IMR-90 (cell line): Measurements from ENCODE around the gene GPATCH2. TPM values are rescaled to one million over a fixed set of nuclear protein-coding genes. Genes with fewer than 3 reads are reported as not detected.

Experiments
- ATAC-seq: fragments of 200-7000 bp; cut with Tn5 transposase; 2 replicates; pipeline ENCODE4 v1.9.1; 2020; ENCODE audit warnings: low read depth, mild to moderate bottlenecking, moderate library complexity
- BruUV-seq: library from RNA; stranded (reverse); fragments of 400-500 nt; replicated peaks from 2 replicates; lab custom pipeline; 2021; lab: Mats Ljungman, UMichigan
- CTCF ChIA-PET: fragments of 300-600 bp; formaldehyde crosslinking; extraction: SDS; loops from one replicate; lab custom pipeline; 2021; ENCODE audit warnings: antibody characterized with exemption; lab: Yijun Ruan, JAX
- POLR2A ChIA-PET: fragments of 300-600 bp; sonication (Branson Sonifier 250); formaldehyde crosslinking; loops from one replicate; lab custom pipeline; 2022; ENCODE audit warnings: antibody characterized with exemption; ENCODE audit not compliant: unreplicated experiment; lab: Charles Lee
- DNase-seq: peaks from one replicate; pipeline ENCODE4 v3.0.0; 2013
- H2AFZ ChIP-seq: replicated peaks from 2 replicates; pipeline ENCODE3; 2013; ENCODE audit warnings: low read length, mild to moderate bottlenecking; ENCODE audit not compliant: poor library complexity
- H2AK5ac ChIP-seq: 2 replicates; pipeline ENCODE4 v1.6.1; 2013; ENCODE audit warnings: low read depth, low read length, inconsistent platforms
- H2AK9ac ChIP-seq: replicated peaks from 2 replicates; pipeline ENCODE3; 2013; ENCODE audit warnings: mild to moderate bottlenecking, low read depth, low read length, moderate library complexity; ENCODE audit not compliant: poor library complexity
- H2BK120ac ChIP-seq: 2 replicates; pipeline ENCODE4 v1.6.1; 2013; ENCODE audit warnings: low read depth, low read length, inconsistent platforms
- H2BK15ac ChIP-seq: 3 replicates; pipeline ENCODE4 v1.6.1; 2013; ENCODE audit warnings: low read depth, low read length, inconsistent platforms
- H2BK20ac ChIP-seq: 2 replicates; pipeline ENCODE4 v1.6.1; 2013; ENCODE audit warnings: low read depth, mild to moderate bottlenecking, inconsistent platforms, low read length, moderate library complexity
- H2BK5ac ChIP-seq: 2 replicates; pipeline ENCODE4 v1.6.1; 2013; ENCODE audit warnings: mild to moderate bottlenecking, low read depth, low read length, inconsistent platforms; ENCODE audit not compliant: poor library complexity, severe bottlenecking
- H3K14ac ChIP-seq: replicated peaks from 2 replicates; pipeline ENCODE4 v1.6.1; 2013; ENCODE audit warnings: low read depth, low read length, inconsistent platforms
- H3K18ac ChIP-seq: 2 replicates; pipeline ENCODE4 v1.6.1; 2013; ENCODE audit warnings: low read depth, low read length, control low read depth
- H3K23ac ChIP-seq: 2 replicates; pipeline ENCODE4 v1.6.1; 2013; ENCODE audit warnings: low read depth, low read length, inconsistent platforms
- H3K27ac ChIP-seq: 2 replicates; pipeline ENCODE4 v1.5.1; 2013; ENCODE audit warnings: mild to moderate bottlenecking, control low read depth, low read length; ENCODE audit not compliant: insufficient read depth
- H3K27me3 ChIP-seq: 2 replicates; pipeline ENCODE4 v1.6.1; 2013; ENCODE audit warnings: low read length; ENCODE audit not compliant: control insufficient read depth, insufficient read depth
- H3K36me3 ChIP-seq: 2 replicates; pipeline ENCODE4 v1.6.1; 2013; ENCODE audit warnings: low read length, mixed read lengths; ENCODE audit not compliant: control insufficient read depth, insufficient read depth
- H3K4ac ChIP-seq: 2 replicates; pipeline ENCODE4 v1.6.1; 2013; ENCODE audit warnings: low read depth, low read length, inconsistent platforms
- H3K4me1 ChIP-seq: 2 replicates; pipeline ENCODE4 v1.6.1; 2013; ENCODE audit warnings: low read length, mixed read lengths; ENCODE audit not compliant: control insufficient read depth, insufficient read depth
- H3K4me2 ChIP-seq: 2 replicates; pipeline ENCODE4 v1.6.1; 2013; ENCODE audit warnings: low read depth, mild to moderate bottlenecking, control low read depth, low read length, moderate library complexity
- H3K4me3 ChIP-seq: 2 replicates; pipeline ENCODE4 v1.5.1; 2013; ENCODE audit warnings: low read depth, mild to moderate bottlenecking, control low read depth, low read length, moderate library complexity; ENCODE audit not compliant: insufficient read depth
- H3K56ac ChIP-seq: 2 replicates; pipeline ENCODE4 v1.6.1; 2013; ENCODE audit warnings: low read length, inconsistent platforms; ENCODE audit not compliant: insufficient read depth; ENCODE audit errors: extremely low read depth
- H3K79me1 ChIP-seq, 2 experiments: 2 replicates each; pipeline ENCODE4 v1.6.1; 2013; ENCODE audit warnings: low read length in 2 of 2, inconsistent platforms in 1 of 2, low read depth in 1 of 2
- H3K9ac ChIP-seq: 2 replicates; pipeline ENCODE4 v1.6.1; 2013; ENCODE audit warnings: low read depth, low read length, control low read depth
- H3K9me1 ChIP-seq: 2 replicates; pipeline ENCODE4 v1.6.1; 2013; ENCODE audit warnings: low read length, inconsistent platforms; ENCODE audit not compliant: insufficient read depth
- H3K9me3 ChIP-seq: 2 replicates; pipeline ENCODE4 v1.6.1; 2013; ENCODE audit warnings: low read length; ENCODE audit not compliant: control insufficient read depth, insufficient read depth
- H4K20me1 ChIP-seq: 2 replicates; pipeline ENCODE4 v1.6.1; 2013; ENCODE audit warnings: low read length, inconsistent platforms; ENCODE audit not compliant: insufficient read depth
- H4K5ac ChIP-seq: 2 replicates; pipeline ENCODE4 v1.6.1; 2013; ENCODE audit warnings: mild to moderate bottlenecking, low read depth, low read length, control low read depth
- H4K8ac ChIP-seq, 2 experiments: 2 replicates each; pipeline ENCODE4 v1.6.1; 2013; ENCODE audit warnings: low read depth in 2 of 2, low read length in 2 of 2, control low read depth in 1 of 2, inconsistent platforms in 1 of 2
- H4K91ac ChIP-seq: 2 replicates; pipeline ENCODE4 v1.6.1; 2013; ENCODE audit warnings: low read depth, low read length, inconsistent platforms; ENCODE audit not compliant: insufficient read depth
- CEBPB ChIP-seq: IDR thresholded peaks from 2 replicates; pipeline ENCODE4 v1.6.1; 2012; ENCODE audit warnings: low read depth, low read length, improper control_type of control experiment
- CHD1 ChIP-seq: IDR thresholded peaks from 2 replicates; pipeline ENCODE4 v1.6.1; 2012; ENCODE audit warnings: low read depth, low read length, improper control_type of control experiment
- FOS ChIP-seq: fragments of 150-350 bp; IDR thresholded peaks from 2 replicates; pipeline ENCODE4 v1.6.1; 2016; ENCODE audit warnings: low read depth, low read length
- MAFK ChIP-seq: IDR thresholded peaks from 2 replicates; pipeline ENCODE4 v1.6.1; 2012; ENCODE audit warnings: low read depth, low read length, improper control_type of control experiment
- MXI1 ChIP-seq: IDR thresholded peaks from 2 replicates; pipeline ENCODE4 v1.6.1; 2012; ENCODE audit warnings: low read depth, mild to moderate bottlenecking, low read length, moderate library complexity, borderline replicate concordance
- NFE2L2 ChIP-seq: fragments of 150-350 bp; IDR thresholded peaks from 2 replicates; pipeline ENCODE4 v1.6.1; 2016; ENCODE audit warnings: low read depth, mild to moderate bottlenecking, low read length
- POLR2A ChIP-seq: IDR thresholded peaks from 2 replicates; pipeline ENCODE4 v1.6.1; 2012; ENCODE audit warnings: mild to moderate bottlenecking, low read depth, low read length
- RAD21 ChIP-seq: IDR thresholded peaks from 2 replicates; pipeline ENCODE4 v1.6.1; 2012; ENCODE audit warnings: low read length, improper control_type of control experiment
- RCOR1 ChIP-seq: IDR thresholded peaks from 2 replicates; pipeline ENCODE4 v1.6.1; 2012; ENCODE audit warnings: mild to moderate bottlenecking, low read length, improper control_type of control experiment; ENCODE audit not compliant: insufficient replicate concordance
- dilution Hi-C: fragments of 300-500 bp; cut with HindIII; formaldehyde crosslinking; loops from one replicate; pipeline ENCODE4 v1.14.3; 2018; ENCODE audit warnings: low sequenced_read_pairs; ENCODE audit not compliant: unreplicated experiment
- in situ Hi-C: fragments of 300-500 bp; cut with MboI; formaldehyde crosslinking; loops from 3 replicates; pipeline ENCODE4 v1.14.3; 2019; ENCODE audit warnings: low sequenced_read_pairs, inconsistent platforms, mixed read lengths
- intact Hi-C: fragments of 100-400 bp; cut with micrococcal nuclease; formaldehyde crosslinking; loops from 2 replicates; pipeline ENCODE4 v1.10.0; 2022
- polyA plus RNA-seq, 3 experiments: library from polyadenylated mRNA; depleted of rRNA; stranded (reverse); fragments of >200 nt; gene quantifications; 2 replicates each; pipeline ENCODE4 v1.2.3, GENCODE V29; 2012; ENCODE audit warnings: low replicate concordance in 1 of 3
- total RNA-seq: library from RNA; depleted of rRNA; stranded (reverse); fragments of >200 nt; gene quantifications from 2 replicates; pipeline ENCODE4 v1.2.3, GENCODE V29; 2012
- TF ChIP-seq, protein P1 (sequence below): fragments of 150-350 bp; IDR thresholded peaks from 2 replicates; pipeline ENCODE4 v1.6.1; 2016; ENCODE audit warnings: low read depth, mild to moderate bottlenecking, low read length, moderate library complexity, borderline replicate concordance
- TF ChIP-seq, protein P2 (sequence below): fragments of 150-350 bp; IDR thresholded peaks from 2 replicates; pipeline ENCODE4 v1.6.1; 2017; ENCODE audit warnings: mild to moderate bottlenecking, antibody characterized with exemption, low read length, low read depth

GPATCH2 gene
- total and polyA plus RNA-seq, 2 of the 4 experiments (the other 2 are of a cell fraction): 4.7 to 11.8 TPM

DNA sequence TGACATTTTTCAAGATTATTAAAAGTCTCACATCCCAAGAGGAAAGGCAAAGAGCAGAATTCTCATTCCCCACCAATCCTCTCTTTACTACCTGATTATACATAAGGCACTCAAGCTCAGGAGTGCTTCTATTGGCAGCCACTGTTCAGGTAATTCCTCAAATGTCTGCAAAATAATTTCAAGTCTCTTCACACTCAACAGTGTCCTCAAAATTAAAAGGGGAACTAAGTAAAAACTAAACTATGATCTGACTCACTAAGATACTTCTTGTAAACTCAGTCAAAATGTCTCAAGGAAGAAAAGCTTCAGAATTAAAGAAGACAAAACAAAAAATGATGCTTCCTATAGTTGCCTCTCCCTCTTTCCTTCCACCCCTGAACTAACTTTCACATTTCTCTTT is 135.6 kb downstream of the GPATCH2 start:
- no TSS peak for BruUV-seq
- H2BK15ac ChIP-seq: no peak overlapping the region
- in situ Hi-C loops (no loop called here), dilution Hi-C loops (no loop called here), intact Hi-C loops (no loop called here)
- no peaks in the 10 kb centered on the region for H3K4me1 ChIP-seq
- H4K91ac ChIP-seq: no peak overlapping the region
- H3K23ac ChIP-seq: no peak overlapping the region
- DNase-seq: no peak
- H3K4ac ChIP-seq: no peak overlapping the region
- no peaks in the 10 kb centered on the region for H3K27me3 ChIP-seq
- no peak overlapping the region for H2AK5ac ChIP-seq
- no peak overlapping the region for H3K56ac ChIP-seq
- no peak overlapping the region for H3K18ac ChIP-seq
- no peak overlapping the region for H2AK9ac ChIP-seq
- CTCF ChIA-PET: no interaction called here
- H3K9me1 ChIP-seq: no peaks in the 10 kb centered on the region
- no peak for TF ChIP-seq NFE2L2
- TF ChIP-seq CEBPB: no peak
- no peak for TF ChIP-seq FOS
- TF ChIP-seq, protein P1, sequence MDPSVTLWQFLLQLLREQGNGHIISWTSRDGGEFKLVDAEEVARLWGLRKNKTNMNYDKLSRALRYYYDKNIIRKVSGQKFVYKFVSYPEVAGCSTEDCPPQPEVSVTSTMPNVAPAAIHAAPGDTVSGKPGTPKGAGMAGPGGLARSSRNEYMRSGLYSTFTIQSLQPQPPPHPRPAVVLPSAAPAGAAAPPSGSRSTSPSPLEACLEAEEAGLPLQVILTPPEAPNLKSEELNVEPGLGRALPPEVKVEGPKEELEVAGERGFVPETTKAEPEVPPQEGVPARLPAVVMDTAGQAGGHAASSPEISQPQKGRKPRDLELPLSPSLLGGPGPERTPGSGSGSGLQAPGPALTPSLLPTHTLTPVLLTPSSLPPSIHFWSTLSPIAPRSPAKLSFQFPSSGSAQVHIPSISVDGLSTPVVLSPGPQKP: no peak
- no peak for TF ChIP-seq RAD21
- no peak for TF ChIP-seq CHD1
- no peak for TF ChIP-seq MAFK
- no peak for TF ChIP-seq POLR2A
- TF ChIP-seq, protein P2, sequence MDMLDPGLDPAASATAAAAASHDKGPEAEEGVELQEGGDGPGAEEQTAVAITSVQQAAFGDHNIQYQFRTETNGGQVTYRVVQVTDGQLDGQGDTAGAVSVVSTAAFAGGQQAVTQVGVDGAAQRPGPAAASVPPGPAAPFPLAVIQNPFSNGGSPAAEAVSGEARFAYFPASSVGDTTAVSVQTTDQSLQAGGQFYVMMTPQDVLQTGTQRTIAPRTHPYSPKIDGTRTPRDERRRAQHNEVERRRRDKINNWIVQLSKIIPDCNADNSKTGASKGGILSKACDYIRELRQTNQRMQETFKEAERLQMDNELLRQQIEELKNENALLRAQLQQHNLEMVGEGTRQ: no peak
- TF ChIP-seq RCOR1: no peak
- no peak for TF ChIP-seq MXI1
- H2BK20ac ChIP-seq: no peak overlapping the region
- no peak overlapping the region for H4K8ac ChIP-seq
- no peak overlapping the region for H2BK5ac ChIP-seq
- H3K79me1 ChIP-seq: no peaks in the 10 kb centered on the region
- POLR2A ChIA-PET: no interaction called here
- no peaks in the 10 kb centered on the region for H4K20me1 ChIP-seq
- no peak overlapping the region for H3K4me2 ChIP-seq
- no peak overlapping the region for H3K4me3 ChIP-seq
- no peaks in the 10 kb centered on the region for H3K9me3 ChIP-seq
- no peak overlapping the region for H3K27ac ChIP-seq
- H4K5ac ChIP-seq: no peak overlapping the region
- H3K36me3 ChIP-seq: peaks cover 1% of the 10 kb centered on the region; the same call in 1 of the 2 replicates
- H2BK120ac ChIP-seq: no peak overlapping the region
- no peak overlapping the region for H2AFZ ChIP-seq
- H3K9ac ChIP-seq: no peak overlapping the region
- no peak overlapping the region for H3K14ac ChIP-seq
- ATAC-seq: no peak
